Vagina (tissue), 2 donors: ENCODE data around the gene CCDC80. TPM values are rescaled to one million over a fixed set of nuclear protein-coding genes. Genes with fewer than 3 reads are reported as not detected.

Source experiments
- DNase-seq, 2 donors: peaks; one replicate each; pipeline ENCODE4 v3.0.0-alpha.2; 2017; ENCODE audit errors: extremely low spot score in 2 of 2
- H3K27ac ChIP-seq: fragments of 200-600 bp; sonication (generic); one replicate; pipeline ENCODE4 v1.5.1; 2019
- H3K27me3 ChIP-seq: fragments of 200-600 bp; sonication (generic); one replicate; pipeline ENCODE4 v1.5.1; 2019
- H3K36me3 ChIP-seq, 2 donors: fragments of 200-600 bp; sonication (generic); one replicate each; pipeline ENCODE4 v1.5.1; 2017 to 2019
- H3K4me1 ChIP-seq: fragments of 200-600 bp; sonication (generic); one replicate; pipeline ENCODE4 v1.5.1; 2019
- H3K4me3 ChIP-seq, 2 donors: fragments of 200-600 bp; sonication (generic); 1 replicate in 1 of 2; 2 replicates in 1 of 2; pipeline ENCODE4 v1.5.1; 2016 to 2019
- H3K9me3 ChIP-seq: fragments of 200-600 bp; sonication (generic); one replicate; pipeline ENCODE4 v1.5.1; 2019
- CTCF ChIP-seq, 3 experiments: fragments of 450-650 bp in 2 of 3; fragments of 200-600 bp in 1 of 3; sonication (generic) in 1 of 3; IDR thresholded peaks; one replicate each; pipeline ENCODE4 v1.5.1; 2017 to 2019; ENCODE audit warnings: antibody characterized with exemption in 3 of 3, mild to moderate bottlenecking in 2 of 3, moderate library complexity in 2 of 3
- POLR2A ChIP-seq, 2 donors: fragments of 450-650 bp; IDR thresholded peaks; one replicate each; pipeline ENCODE4 v1.6.1; 2017; ENCODE audit warnings: antibody characterized with exemption in 2 of 2, mild to moderate bottlenecking in 2 of 2, moderate library complexity in 2 of 2
- POLR2AphosphoS5 ChIP-seq, 2 donors: sonication (generic); formaldehyde crosslinking; IDR thresholded peaks; one replicate each; pipeline ENCODE4 v1.9.0; 2017; ENCODE audit warnings: antibody characterized with exemption in 2 of 2, mild to moderate bottlenecking in 2 of 2, low read depth in 1 of 2; ENCODE audit not compliant: insufficient read depth in 1 of 2
- intact Hi-C: fragments of 100-400 bp; cut with DNase I; formaldehyde crosslinking; loops from one replicate; pipeline ENCODE4 v1.15.1; 2023
- total RNA-seq: library from RNA; depleted of rRNA; stranded (reverse); fragments of >200 nt; gene quantifications from one replicate; pipeline ENCODE4 v1.2.3, GENCODE V29; 2016

The CCDC80 gene
- total RNA-seq, 1 donor from 2014 or later, result 51.6 TPM

GRCh38 chr3:112651516-112651915 is 10.6 kb upstream of the CCDC80 start:
- intact Hi-C loops, result no loop called here
- Histone ChIP-seq H3K4me3 (no peak overlapping the region), H3K4me1 (peaks cover 25% of the 10 kb centered on the region), H3K27me3 (no peaks in the 10 kb centered on the region), H3K36me3 (no peaks in the 10 kb centered on the region), H3K27ac (no peak overlapping the region), H3K9me3 (no peaks in the 10 kb centered on the region)
- no peak for TF ChIP-seq POLR2AphosphoS5 (IDR thresholded peaks at IDR 0.05; ENCODE audit: insufficient read depth in 1 of 2, low read depth in 1 of 2)
- no peak for TF ChIP-seq POLR2A (IDR thresholded peaks at IDR 0.05)
- TF ChIP-seq CTCF (IDR thresholded peaks at IDR 0.05), result no peak
- no peak for DNase-seq

GRCh38 chr3:112651071-112651470 is 10.1 kb upstream of the CCDC80 start:
- no peaks in the 10 kb centered on the region for H3K36me3 ChIP-seq
- no peak overlapping the region for H3K4me3 ChIP-seq
- no peak for DNase-seq
- peaks cover 25% of the 10 kb centered on the region for H3K4me1 ChIP-seq
- intact Hi-C loops, result no loop called here
- TF ChIP-seq POLR2A (IDR thresholded peaks at IDR 0.05), result no peak
- TF ChIP-seq POLR2AphosphoS5 (IDR thresholded peaks at IDR 0.05; ENCODE audit: insufficient read depth in 1 of 2, low read depth in 1 of 2), result no peak
- TF ChIP-seq CTCF (IDR thresholded peaks at IDR 0.05), result no peak
- no peaks in the 10 kb centered on the region for H3K27me3 ChIP-seq
- H3K27ac ChIP-seq, result no peak overlapping the region
- no peaks in the 10 kb centered on the region for H3K9me3 ChIP-seq

DNA sequence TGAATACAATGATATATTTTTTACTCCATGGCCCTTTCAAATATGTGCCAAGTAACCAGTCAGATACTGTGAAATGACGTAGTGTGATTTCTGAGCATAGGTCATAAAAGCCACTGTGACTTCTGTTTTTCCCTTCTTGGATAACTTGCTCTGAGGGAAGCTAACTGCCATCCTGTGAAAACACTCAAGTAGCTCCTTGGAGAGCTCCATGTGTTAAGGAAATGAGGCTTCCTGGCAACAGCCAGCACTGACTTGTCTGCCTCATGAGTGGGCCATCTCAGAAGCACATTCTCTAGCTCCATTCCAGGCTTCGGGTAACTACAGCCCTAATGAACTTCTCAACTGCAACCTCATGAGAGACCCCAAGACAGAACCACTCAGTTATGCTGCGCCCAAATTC is 9.5 kb upstream of the CCDC80 start:
- TF ChIP-seq POLR2AphosphoS5 (IDR thresholded peaks at IDR 0.05; ENCODE audit: insufficient read depth in 1 of 2, low read depth in 1 of 2) (no peak), CTCF (IDR thresholded peaks at IDR 0.05) (no peak), POLR2A (IDR thresholded peaks at IDR 0.05) (no peak)
- Histone ChIP-seq H3K4me3 (no peak overlapping the region), H3K36me3 (no peaks in the 10 kb centered on the region), H3K4me1 (peaks cover 25% of the 10 kb centered on the region), H3K9me3 (no peaks in the 10 kb centered on the region), H3K27ac (no peak overlapping the region), H3K27me3 (no peaks in the 10 kb centered on the region)
- intact Hi-C loops, result no loop called here
- DNase-seq, result no peak

- no peak overlapping the region for H3K4me3 ChIP-seq
- intact Hi-C loops, result loop anchor here (10.0 kb wide), 1 partner anchor 335 kb away; no protein-coding TSS in a partner anchor
- DNase-seq, result no peak
- TF ChIP-seq POLR2AphosphoS5 (IDR thresholded peaks at IDR 0.05; ENCODE audit: insufficient read depth in 1 of 2, low read depth in 1 of 2) (no peak), CTCF (IDR thresholded peaks at IDR 0.05) (no peak)
- H3K4me1 ChIP-seq, result peaks cover 18% of the 10 kb centered on the region
- H3K27ac ChIP-seq, result no peak overlapping the region
- no peaks in the 10 kb centered on the region for H3K27me3 ChIP-seq
- H3K36me3 ChIP-seq, result no peaks in the 10 kb centered on the region
- no peaks in the 10 kb centered on the region for H3K9me3 ChIP-seq
Observed at GRCh38 chr3:112649478-112649735, 8.5 kb upstream of the CCDC80 start.

DNA sequence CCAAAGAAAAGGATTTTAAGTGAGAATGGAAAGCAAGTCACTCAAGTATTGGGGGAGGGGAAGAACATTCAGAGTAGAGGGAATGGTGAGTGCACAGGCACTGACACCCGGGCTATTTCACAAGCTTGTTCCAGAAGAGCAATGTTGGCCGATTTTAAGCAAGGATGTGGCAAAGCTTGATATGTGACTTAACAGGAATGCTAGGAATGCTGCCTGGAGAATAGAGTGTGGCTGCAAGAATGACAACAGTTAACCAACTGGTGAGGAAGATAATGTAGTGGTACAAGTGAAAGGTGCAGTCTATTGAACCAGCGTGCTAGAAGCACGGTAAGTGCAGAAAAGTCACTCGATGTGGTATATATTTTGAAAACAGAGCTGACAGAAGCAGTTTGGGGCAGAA is 6.2 kb upstream of the CCDC80 start:
- Histone ChIP-seq H3K9me3 (no peaks in the 10 kb centered on the region), H3K27me3 (no peaks in the 10 kb centered on the region), H3K36me3 (no peaks in the 10 kb centered on the region), H3K4me1 (peaks cover 10% of the 10 kb centered on the region), H3K27ac (no peak overlapping the region), H3K4me3 (no peak overlapping the region)
- no peak for TF ChIP-seq POLR2A (IDR thresholded peaks at IDR 0.05)
- no peak for TF ChIP-seq CTCF (IDR thresholded peaks at IDR 0.05)
- no peak for TF ChIP-seq POLR2AphosphoS5 (IDR thresholded peaks at IDR 0.05; ENCODE audit: insufficient read depth in 1 of 2, low read depth in 1 of 2)
- intact Hi-C loops, result loop anchor here (10.0 kb wide), 1 partner anchor 338 kb away; no protein-coding TSS in a partner anchor
- no peak for DNase-seq
